Measurements from ENCODE around the gene ADGRL1. TPM values are rescaled to one million over a fixed set of nuclear protein-coding genes. Genes with fewer than 3 reads are reported as not detected.

ADGRL1 gene
- total and polyA plus RNA-seq, 11 donors: 10.1 to 29.4 (median 14.1) TPM

DNA sequence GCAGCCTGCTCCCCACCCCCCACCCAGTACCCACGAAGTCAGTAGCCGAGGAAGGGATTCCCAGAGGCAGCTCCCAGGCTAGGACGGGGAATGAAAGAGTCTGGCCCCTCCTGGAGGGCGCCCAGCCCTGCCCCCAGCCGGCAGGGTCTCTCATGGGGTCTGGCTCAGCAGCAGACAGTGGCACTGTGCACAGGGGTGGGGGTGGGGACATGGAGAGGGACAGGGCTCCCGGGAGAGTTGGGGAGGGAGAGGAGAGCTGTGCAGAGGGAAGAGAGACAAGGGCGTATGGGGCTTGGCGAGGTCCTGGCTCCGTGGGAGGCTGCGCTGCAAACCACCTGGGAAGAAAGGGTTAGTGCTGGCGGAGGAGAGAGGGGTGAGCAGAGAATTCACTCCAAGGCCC is 41.9 kb downstream of the ADGRL1 start:
- intact Hi-C loops (cut with DNase I): no loop called here
- Histone ChIP-seq H3K4me1 (peaks cover 0 to 23% (median 13%) of the 10 kb centered on the region in 12 donors), H3K4me3 (no peak overlapping the region), H3K36me3 (peaks cover 0 to 12% (median 0%) of the 10 kb centered on the region in 9 donors), H3K9me3 (no peaks in the 10 kb centered on the region), H3K27ac (no peak overlapping the region), H3K27me3 (no peaks in the 10 kb centered on the region)
- WGBS, 4 donors: 68 to 83% (median 78%) methylated on average over 9 to 11 of the region's 11 CpGs
- ATAC-seq (no peak), DNase-seq (no peak)
- no peak for TF ChIP-seq POLR2A (IDR thresholded peaks at IDR 0.05)
- TF ChIP-seq, protein P1, sequence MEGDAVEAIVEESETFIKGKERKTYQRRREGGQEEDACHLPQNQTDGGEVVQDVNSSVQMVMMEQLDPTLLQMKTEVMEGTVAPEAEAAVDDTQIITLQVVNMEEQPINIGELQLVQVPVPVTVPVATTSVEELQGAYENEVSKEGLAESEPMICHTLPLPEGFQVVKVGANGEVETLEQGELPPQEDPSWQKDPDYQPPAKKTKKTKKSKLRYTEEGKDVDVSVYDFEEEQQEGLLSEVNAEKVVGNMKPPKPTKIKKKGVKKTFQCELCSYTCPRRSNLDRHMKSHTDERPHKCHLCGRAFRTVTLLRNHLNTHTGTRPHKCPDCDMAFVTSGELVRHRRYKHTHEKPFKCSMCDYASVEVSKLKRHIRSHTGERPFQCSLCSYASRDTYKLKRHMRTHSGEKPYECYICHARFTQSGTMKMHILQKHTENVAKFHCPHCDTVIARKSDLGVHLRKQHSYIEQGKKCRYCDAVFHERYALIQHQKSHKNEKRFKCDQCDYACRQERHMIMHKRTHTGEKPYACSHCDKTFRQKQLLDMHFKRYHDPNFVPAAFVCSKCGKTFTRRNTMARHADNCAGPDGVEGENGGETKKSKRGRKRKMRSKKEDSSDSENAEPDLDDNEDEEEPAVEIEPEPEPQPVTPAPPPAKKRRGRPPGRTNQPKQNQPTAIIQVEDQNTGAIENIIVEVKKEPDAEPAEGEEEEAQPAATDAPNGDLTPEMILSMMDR (IDR thresholded peaks at IDR 0.05): no peak

DNA sequence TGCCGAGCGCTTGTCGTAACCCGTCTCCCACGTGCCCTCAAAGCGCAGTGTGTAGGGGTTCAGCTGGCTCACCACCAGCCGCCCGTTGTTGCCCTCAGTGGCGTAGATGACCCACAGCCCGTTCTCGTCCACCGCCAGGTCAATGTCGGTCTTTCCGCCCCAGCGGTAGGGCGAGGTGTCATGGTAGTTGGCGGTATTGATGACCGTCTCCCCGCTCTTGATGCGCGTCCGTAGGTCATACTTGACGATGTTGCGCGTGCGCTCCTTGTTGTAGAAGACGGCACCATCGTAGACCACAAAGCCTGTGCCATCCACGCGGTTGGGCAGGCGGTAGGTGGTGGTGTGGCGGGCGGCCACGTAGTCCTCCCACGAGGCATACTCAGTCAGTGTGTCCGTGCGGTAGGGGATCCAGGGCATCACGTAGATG is 43.1 kb downstream of the ADGRL1 start:
- WGBS, 4 donors: 97 to 98% (median 98%) methylated on average over 38 of the region's 38 CpGs
- DNase-seq: no peak
- Histone ChIP-seq H3K27me3 (no peaks in the 10 kb centered on the region), H3K36me3 (peaks cover 0 to 22% (median 5%) of the 10 kb centered on the region in 9 donors), H3K27ac (no peak overlapping the region), H3K4me3 (no peak overlapping the region), H3K9me3 (no peaks in the 10 kb centered on the region), H3K4me1 (peaks cover 0 to 21% (median 13%) of the 10 kb centered on the region in 12 donors)
- TF ChIP-seq, protein P1 (IDR thresholded peaks at IDR 0.05): no peak
- TF ChIP-seq POLR2A (IDR thresholded peaks at IDR 0.05): no peak
- intact Hi-C loops (cut with DNase I): no loop called here
- ATAC-seq: no peak

DNA sequence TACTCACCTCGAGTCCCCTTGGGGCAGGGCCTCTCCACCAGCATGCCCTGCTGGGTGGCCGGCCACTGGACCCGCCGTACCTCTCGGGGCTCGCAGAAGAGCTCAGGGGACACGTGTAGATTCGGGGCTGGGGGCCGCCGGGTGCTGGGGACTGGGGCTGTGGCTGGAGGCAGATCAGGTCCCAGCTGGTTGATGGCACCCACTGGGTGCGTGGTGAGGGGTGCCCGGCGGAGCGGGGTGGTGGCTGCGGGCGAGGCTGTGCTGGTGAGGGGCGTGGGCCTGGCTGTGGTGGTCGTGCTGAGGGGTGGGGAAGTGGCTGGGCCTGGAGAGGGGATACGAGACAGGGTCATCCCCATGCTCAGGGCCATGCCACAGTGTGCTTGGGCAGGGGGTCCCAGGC is 44.7 kb downstream of the ADGRL1 start:
- peaks cover 0 to 37% (median 19%) of the 10 kb centered on the region in 9 donors for H3K36me3 ChIP-seq
- H3K27me3 ChIP-seq: no peaks in the 10 kb centered on the region
- no peaks in the 10 kb centered on the region for H3K9me3 ChIP-seq
- DNase-seq (no peak), ATAC-seq (no peak)
- no peak overlapping the region for H3K4me3 ChIP-seq
- no peak overlapping the region for H3K27ac ChIP-seq
- peaks cover 0 to 5% (median under 1%) of the 10 kb centered on the region in 12 donors for H3K4me1 ChIP-seq
- 80 to 96% (median 95%) methylated on average over 1 to 19 of the region's 19 CpGs for WGBS, 4 donors
- intact Hi-C loops (cut with DNase I): no loop called here
- TF ChIP-seq, protein P1 (IDR thresholded peaks at IDR 0.05): no peak
- no peak for TF ChIP-seq POLR2A (IDR thresholded peaks at IDR 0.05)

DNA sequence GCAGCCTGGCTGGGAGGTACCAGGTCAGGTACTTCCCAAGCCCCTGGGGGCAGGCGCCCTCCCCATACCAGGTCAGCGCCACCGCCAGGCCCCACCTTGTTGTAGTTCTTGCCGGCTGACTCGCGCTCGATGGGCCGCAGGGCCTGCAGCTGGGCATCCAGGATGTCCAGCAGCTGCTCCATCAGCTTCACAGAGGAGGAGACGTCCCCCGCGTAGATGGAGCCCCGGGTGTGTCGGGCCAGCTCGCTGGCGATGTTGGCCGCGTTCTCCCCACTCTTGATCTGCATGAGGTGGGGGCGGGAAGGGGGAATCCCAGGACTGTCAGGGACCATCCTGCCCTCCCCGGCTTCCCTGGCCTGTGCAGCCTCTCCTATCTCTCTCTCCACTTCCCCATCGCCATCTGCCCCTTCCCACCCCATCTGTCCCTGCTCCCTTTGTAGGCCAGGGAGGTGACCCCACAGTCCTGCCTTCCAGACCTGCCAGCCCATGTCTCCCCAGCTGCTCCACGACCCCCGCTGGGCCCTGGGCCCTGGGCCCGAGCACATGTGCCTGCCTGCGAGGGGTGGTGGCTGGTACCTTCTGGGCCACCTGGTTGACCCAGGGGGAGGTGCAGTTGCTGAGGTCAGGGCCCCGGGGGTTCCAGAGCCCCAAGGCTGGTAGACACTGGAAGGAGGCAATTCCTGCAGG is 45.8 kb downstream of the ADGRL1 start:
- 90 to 92% (median 91%) methylated on average over 23 to 25 of the region's 25 CpGs for WGBS, 4 donors
- no peak overlapping the region for H3K4me3 ChIP-seq
- no peaks in the 10 kb centered on the region for H3K4me1 ChIP-seq
- TF ChIP-seq, protein P1 (IDR thresholded peaks at IDR 0.05): no peak
- no peak for TF ChIP-seq POLR2A (IDR thresholded peaks at IDR 0.05)
- DNase-seq: no peak
- ATAC-seq: no peak
- intact Hi-C loops (cut with DNase I): no loop called here
- H3K27ac ChIP-seq: no peak overlapping the region
- H3K27me3 ChIP-seq: no peaks in the 10 kb centered on the region
- peaks cover 0 to 48% (median 27%) of the 10 kb centered on the region in 9 donors for H3K36me3 ChIP-seq
- H3K9me3 ChIP-seq: no peaks in the 10 kb centered on the region

All from heart left ventricle (tissue), 16 donors.